AG04450 (cell line): ENCODE data around the gene BSPH1. TPM values are rescaled to one million over a fixed set of nuclear protein-coding genes. Genes with fewer than 3 reads are reported as not detected.

ENCODE experiments used
- CTCF ChIA-PET: fragments of 300-600, 350-600 bp; formaldehyde crosslinking; extraction: SDS; loops from one replicate; lab custom pipeline; 2022; ENCODE audit warnings: antibody characterized with exemption, inconsistent platforms; lab: Charles Lee
- POLR2A ChIA-PET: fragments of 350-600 bp; formaldehyde crosslinking; extraction: SDS; loops from one replicate; lab custom pipeline; 2021; ENCODE audit warnings: antibody characterized with exemption, inconsistent platforms; lab: Yijun Ruan, JAX
- DNase-seq: peaks from one replicate; pipeline ENCODE4 v3.0.0-alpha.2; 2011; ENCODE audit warnings: low read depth, low spot score
- H3K27ac ChIP-seq: one replicate; pipeline ENCODE4 v1.5.1; 2012; ENCODE audit warnings: low read depth, low read length, control low read depth
- H3K27me3 ChIP-seq: one replicate; pipeline ENCODE4 v1.6.0; 2012; ENCODE audit warnings: low read length; ENCODE audit not compliant: control insufficient read depth, insufficient read depth
- H3K4me3 ChIP-seq: 2 replicates; pipeline ENCODE4 v1.5.1; 2011; ENCODE audit warnings: mild to moderate bottlenecking, low read depth, low read length, control low read depth
- H3K9me3 ChIP-seq: 2 replicates; pipeline ENCODE4 v1.5.1; 2012; ENCODE audit warnings: low read length; ENCODE audit not compliant: control insufficient read depth, insufficient read depth
- polyA plus RNA-seq: library from polyadenylated mRNA; depleted of rRNA; stranded (reverse); fragments of >200 nt; gene quantifications from 2 replicates; pipeline ENCODE4 v1.2.3, GENCODE V29; 2011
- TF ChIP-seq, protein P1 (sequence below): IDR thresholded peaks from 2 replicates; pipeline ENCODE4 v1.5.1; 2011; ENCODE audit warnings: low read depth, low read length, control low read depth, inconsistent platforms

BSPH1 gene
- polyA plus RNA-seq, 1 experiment = not detected

DNA sequence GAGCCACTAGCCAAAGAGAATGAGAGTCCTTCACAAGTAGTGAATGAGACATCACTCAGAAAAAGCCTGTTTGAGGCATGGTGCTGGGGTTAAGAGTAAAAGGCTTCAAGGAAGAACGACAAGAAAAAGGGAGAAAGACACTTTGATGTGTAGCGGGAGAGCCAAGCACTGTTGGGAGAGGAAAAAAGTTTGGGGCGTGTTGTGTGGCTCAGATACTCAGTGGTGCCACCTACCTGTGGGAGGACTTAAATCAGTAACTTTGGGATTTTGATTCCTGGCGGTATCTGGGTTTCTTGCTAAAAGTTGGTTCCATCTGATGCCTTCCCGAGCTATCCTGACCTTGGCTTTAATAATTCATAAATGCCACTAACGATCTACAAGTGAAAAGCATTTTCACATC lies 14.8 kb upstream of the BSPH1 start:
- H3K27ac ChIP-seq = no peak overlapping the region
- ChIA-PET POLR2A (no interaction called here), CTCF (interaction anchor here (0.7 kb wide), 1 partner anchor 20 kb away, joined by 3 read pairs; no protein-coding TSS in a partner anchor)
- H3K9me3 ChIP-seq = no peaks in the 10 kb centered on the region
- TF ChIP-seq, protein P1, sequence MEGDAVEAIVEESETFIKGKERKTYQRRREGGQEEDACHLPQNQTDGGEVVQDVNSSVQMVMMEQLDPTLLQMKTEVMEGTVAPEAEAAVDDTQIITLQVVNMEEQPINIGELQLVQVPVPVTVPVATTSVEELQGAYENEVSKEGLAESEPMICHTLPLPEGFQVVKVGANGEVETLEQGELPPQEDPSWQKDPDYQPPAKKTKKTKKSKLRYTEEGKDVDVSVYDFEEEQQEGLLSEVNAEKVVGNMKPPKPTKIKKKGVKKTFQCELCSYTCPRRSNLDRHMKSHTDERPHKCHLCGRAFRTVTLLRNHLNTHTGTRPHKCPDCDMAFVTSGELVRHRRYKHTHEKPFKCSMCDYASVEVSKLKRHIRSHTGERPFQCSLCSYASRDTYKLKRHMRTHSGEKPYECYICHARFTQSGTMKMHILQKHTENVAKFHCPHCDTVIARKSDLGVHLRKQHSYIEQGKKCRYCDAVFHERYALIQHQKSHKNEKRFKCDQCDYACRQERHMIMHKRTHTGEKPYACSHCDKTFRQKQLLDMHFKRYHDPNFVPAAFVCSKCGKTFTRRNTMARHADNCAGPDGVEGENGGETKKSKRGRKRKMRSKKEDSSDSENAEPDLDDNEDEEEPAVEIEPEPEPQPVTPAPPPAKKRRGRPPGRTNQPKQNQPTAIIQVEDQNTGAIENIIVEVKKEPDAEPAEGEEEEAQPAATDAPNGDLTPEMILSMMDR = no peak
- no peak for DNase-seq
- no peak overlapping the region for H3K4me3 ChIP-seq
- H3K27me3 ChIP-seq = no peaks in the 10 kb centered on the region

- no peaks in the 10 kb centered on the region for H3K27me3 ChIP-seq
- no peaks in the 10 kb centered on the region for H3K9me3 ChIP-seq
- ChIA-PET POLR2A (no interaction called here), CTCF (no interaction called here)
- H3K27ac ChIP-seq = no peak overlapping the region
- no peak overlapping the region for H3K4me3 ChIP-seq
- DNase-seq = no peak
- TF ChIP-seq, protein P1 = no peak
Measured at GRCh38 chr19:48004236-48004635, 12.3 kb upstream of the BSPH1 start.

DNA sequence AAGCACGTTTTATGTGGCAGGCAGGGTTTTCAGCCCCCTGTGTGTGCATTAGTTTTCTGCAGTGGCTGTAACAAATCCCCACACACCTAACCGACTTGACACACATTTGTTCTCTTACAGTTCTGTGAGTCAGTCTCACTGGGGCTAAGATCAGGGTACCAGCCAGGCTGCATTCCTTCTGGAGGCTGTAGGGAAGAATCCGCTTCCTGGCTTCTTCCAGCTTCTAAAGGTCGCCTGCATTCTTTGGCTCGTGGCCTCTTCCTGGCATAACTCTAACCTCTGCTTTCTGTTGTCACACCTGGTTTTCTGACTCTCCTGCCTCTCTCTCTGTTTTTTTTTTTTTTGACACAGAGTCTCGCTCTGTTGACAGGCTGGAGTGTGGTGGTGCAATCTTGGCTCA lies 8.9 kb upstream of the BSPH1 start:
- no peaks in the 10 kb centered on the region for H3K9me3 ChIP-seq
- H3K27ac ChIP-seq = no peak overlapping the region
- H3K27me3 ChIP-seq = no peaks in the 10 kb centered on the region
- ChIA-PET CTCF (no interaction called here), POLR2A (no interaction called here)
- DNase-seq = no peak
- H3K4me3 ChIP-seq = no peak overlapping the region
- TF ChIP-seq, protein P1 = no peak

GRCh38 chr19:47998800-47999199 lies 6.8 kb upstream of the BSPH1 start:
- CTCF ChIA-PET = interaction anchor here (0.6 kb wide), 1 partner anchor 635 kb away, joined by 4 read pairs; no protein-coding TSS in a partner anchor

GRCh38 chr19:47996230-47996727 lies 4.3 kb upstream of the BSPH1 start:
- TF ChIP-seq, protein P1 = no peak
- H3K27ac ChIP-seq = no peak overlapping the region
- DNase-seq = no peak
- H3K9me3 ChIP-seq = no peaks in the 10 kb centered on the region
- CTCF ChIA-PET = no interaction called here
- POLR2A ChIA-PET = no interaction called here
- H3K4me3 ChIP-seq = no peak overlapping the region
- no peaks in the 10 kb centered on the region for H3K27me3 ChIP-seq

More at GRCh38 chr19:47998800-47999199, 6.8 kb upstream of the BSPH1 start:
- no peaks in the 10 kb centered on the region for H3K9me3 ChIP-seq
- DNase-seq = no peak
- no peak overlapping the region for H3K27ac ChIP-seq
- H3K4me3 ChIP-seq = no peak overlapping the region
- POLR2A ChIA-PET = no interaction called here
- TF ChIP-seq, protein P1 = no peak
- H3K27me3 ChIP-seq = no peaks in the 10 kb centered on the region
